ENCODE data around the gene ACACB.
"Not testable (repeated sequence)": the region's sequence is repeated elsewhere in the genome, so short reads cannot be mapped to it uniquely, and the experiment has no call there.

The ACACB gene

DNA sequence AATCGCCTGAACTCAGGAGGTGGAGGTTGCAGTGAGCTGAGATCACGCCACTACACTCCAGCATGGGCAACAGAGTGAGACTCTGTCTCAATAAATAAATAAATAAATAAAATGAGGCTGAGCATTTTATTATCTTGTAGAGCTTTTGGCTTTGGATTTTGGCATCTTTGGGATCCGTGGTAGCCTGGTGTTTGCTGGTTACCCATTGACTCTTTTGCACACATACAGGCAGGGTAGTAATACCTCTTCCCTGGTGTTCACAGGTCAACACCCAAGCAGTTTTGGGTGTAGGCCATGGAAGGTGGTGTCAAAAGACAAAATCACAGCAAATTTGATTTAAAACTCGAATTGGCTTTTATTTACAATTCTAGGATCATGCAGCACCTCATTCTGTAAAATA, 27.8 kb downstream of the ACACB start:
- DNase-seq = no peak

GRCh38 chr12:109147126-109147525, 30.7 kb downstream of the ACACB start:
- not testable (repeated sequence) for DNase-seq

DNA sequence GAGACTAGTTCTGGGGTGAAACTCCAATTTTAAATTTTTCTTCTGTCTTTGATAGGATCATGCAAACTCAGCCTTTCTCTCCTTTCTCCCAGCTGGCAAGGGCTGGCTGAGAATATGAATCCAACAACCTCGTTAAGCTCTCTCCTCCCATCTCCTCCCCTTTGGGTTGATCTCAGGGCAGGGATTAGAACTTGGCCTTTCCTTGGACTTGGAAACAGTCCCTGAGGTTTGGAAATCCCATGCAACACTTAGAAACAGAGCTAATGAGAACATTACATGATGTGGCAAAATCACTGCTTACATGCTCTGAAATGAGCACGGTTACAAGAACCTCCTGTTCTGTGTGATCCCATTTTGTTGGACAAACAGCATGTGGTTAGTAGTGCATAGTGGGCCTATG, 31.6 kb downstream of the ACACB start:
- no peak for DNase-seq

DNA sequence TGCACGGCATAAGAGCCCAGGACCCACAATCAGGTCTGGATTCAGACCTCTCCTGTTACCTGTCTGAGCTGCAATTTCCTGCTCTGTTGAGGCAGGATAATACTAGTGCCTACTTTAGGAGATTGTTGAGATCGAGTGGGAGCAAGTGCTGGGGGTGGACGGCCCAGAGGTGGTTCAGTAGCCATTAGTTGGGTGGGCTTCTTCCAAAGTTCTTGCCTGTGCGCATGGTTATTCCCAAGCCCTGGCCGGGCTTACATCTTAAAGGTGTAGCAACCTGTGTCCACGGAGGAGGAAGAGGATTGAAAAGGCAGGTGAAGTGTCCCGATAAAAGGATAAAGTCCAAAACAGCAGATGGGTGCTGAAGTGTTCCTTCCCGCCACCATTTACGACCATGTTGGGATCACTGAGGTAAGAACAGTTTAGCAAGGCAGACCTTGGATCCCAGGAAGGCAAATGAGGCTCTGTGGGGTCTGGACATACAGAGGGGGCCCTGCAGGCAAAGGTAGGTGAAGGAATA, 33.8 kb downstream of the ACACB start:
- DNase-seq = no peak

GRCh38 chr12:109151457-109151856, 35.1 kb downstream of the ACACB start:
- DNase-seq = no peak

GRCh38 chr12:109153821-109154441, 37.5 kb downstream of the ACACB start:
- DNase-seq = peak in 1 of 2 experiments; percentile 4

- DNase-seq = peak; percentile 70 to 71
These were observed 38.4 kb downstream of the ACACB start for GRCh38 chr12:109154451-109155438.

- DNase-seq = no peak
These were observed 39.6 kb downstream of the ACACB start for GRCh38 chr12:109156036-109156435.

DNA sequence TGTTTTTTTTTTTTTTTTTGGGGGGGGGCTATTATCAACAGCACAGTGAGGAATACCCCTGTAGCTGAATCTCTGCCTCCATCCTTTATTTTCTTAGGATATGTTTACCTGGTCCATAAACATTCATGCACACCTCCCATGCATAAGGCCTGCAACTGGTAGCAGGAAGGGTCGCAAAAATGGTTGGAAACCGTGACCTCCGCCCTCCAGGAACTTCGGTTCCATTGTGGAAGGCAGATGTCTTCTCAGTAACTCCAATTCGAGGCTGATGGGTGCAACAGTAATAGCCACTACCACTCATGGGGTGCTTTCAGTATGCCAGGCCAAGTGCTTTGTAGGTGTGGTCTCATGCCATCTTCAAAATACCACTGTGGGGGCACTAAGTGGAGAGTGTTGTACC, 40.2 kb downstream of the ACACB start:
- no peak for DNase-seq

DNA sequence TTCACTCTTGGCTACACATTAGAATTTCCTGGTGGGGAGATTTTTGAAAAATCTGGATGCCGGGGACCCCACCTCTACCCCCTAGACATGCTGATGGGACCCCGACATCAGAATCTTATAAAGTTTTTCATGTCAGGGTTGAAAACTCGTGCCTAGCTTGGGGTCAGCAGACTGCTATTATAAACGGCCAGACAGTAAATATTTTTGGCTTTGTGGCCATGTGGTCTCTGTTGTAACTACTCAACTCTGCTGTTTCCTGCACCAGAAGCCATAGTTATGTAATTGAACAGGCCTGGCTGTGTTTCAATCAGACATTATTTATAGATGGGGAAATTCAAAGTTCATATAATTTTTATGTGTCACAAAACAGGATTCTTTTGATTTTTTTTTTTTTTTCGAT, 41.6 kb downstream of the ACACB start:
- no peak for DNase-seq

DNA sequence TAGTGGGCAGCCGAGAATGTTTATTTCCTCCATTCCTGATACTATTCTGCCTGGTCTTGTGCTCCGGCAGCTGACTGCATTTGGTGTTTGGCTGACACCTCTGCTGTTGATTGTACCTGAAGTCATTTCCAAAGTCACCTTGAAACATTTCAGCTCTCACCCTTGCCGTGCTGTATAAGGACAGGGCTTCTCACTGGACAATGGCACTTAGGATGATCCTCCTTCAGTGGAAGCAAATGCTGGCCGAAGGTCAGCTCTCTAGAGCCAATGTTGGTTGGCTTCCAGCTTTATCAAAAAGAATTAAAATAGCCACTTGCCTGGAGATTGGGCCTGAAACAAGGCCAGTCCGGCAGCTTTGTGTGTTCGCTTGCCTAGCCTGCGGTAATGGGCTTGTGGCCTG, 44.0 kb downstream of the ACACB start:
- no peak for DNase-seq

- no peak for DNase-seq
These were observed 44.5 kb downstream of the ACACB start for GRCh38 chr12:109160873-109161272.

DNA sequence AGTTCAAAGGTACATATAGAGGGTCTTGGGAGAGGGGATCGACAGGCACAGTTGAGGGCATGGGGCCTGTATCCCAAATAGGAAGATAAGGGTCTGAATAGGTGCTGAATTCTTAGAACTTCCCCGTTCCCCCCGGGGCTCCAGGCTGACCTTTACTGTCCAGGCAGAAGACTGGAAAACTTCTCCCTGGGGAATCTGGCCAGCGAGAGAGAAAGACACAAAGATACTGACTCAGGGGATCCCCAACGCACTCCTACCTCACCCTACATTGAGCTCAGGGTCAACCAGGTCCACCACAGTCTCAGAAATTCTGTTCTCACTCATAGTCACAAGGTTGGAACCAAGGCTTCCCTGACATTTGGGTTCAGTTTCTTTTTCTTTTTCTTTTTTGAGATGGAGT, 46.2 kb downstream of the ACACB start:
- DNase-seq = no peak

DNA sequence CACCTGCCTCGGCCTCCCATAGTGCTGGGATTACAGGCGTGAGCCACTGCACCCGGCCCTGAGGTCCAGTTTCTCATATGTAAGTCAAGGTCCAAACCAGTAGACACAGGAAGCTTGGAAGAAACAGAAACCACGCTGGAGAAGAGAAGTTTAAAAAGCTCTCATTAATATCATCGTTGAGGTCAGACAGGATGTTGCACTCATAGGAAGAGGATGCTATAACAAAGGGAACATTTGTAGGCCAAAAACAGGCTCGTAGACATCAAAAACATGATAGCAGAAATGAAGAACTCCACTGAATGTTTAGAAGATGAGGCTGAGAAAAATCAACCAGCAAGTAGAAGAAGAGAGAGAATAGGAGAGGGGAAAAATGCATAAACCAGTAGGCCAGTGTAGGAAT, 46.8 kb downstream of the ACACB start:
- DNase-seq = no peak

DNA sequence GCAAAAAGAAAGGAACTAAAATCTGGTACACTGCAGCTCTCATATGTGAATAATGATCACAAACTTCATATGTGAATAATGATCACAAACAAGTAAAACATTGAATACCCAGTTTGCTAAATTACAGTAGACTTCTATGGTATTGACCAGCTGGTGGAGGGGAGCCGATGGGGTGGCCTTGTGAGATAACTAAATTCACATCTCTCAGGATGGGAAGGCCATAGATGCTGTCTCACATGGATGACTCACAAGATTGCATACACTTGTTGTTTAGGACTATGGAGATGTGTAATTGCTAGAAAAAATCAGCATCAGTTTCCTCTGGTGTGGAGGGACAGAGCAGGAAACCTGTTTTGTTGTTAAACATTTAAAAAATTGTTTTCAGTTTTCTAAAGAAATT, 49.2 kb downstream of the ACACB start:
- DNase-seq = no peak

DNA sequence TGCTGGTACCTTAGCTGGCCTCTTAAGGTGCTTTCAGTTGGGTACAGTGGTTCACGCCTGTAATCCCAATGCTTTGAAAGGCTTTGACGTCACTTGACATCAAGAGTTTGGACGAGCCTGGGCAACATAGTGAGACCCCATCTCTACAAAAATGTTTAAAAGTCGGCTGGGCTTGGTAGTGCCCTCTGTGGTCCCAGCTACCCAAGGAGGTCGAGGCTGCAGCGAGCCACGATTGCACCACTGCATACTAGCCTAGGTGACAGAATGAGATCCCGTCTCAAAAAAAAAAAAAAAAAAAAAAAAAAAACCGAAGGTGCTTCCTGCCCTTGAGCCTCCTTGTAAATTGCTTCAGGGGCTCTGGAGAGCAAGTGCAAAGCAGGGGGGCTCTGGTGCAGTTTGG, 50.0 kb downstream of the ACACB start:
- no peak for DNase-seq

DNA sequence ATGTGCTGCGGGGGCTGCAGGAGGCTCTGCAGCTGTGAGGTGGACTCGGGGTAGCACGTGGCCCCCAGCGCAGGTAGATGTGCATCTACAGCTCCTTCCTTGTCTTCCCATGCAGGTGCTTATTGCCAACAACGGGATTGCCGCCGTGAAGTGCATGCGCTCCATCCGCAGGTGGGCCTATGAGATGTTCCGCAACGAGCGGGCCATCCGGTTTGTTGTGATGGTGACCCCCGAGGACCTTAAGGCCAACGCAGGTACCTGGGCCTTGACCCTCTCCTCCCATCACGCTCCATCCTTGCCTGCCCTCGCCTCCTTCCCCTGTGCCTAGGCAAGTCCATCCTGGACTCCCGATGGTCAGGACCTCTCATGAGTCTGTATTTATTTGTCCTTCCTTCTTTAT, 51.4 kb downstream of the ACACB start:
- no peak for DNase-seq

DNA sequence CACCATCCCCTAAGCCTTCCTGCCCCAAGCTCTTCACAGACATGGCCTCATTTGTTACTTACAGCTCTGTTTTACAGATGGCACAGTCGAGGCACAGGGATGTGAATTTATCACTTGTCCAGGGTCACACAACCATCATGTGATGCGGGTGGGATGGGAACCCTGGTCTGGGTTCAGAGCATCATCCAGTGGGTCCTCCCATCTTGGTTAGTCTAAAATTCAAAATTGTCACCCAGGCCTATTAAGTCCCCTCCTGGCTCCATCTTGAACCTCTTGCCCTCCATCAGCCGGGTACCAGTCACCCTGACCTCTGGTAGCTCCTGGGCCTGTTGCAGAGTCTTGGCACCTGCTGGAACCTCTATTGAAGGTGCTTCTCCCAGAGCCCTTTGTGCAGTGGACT, 52.9 kb downstream of the ACACB start:
- no peak for DNase-seq

- no peak for DNase-seq
These were observed 53.3 kb downstream of the ACACB start for GRCh38 chr12:109169686-109170085.

- DNase-seq = no peak
These were observed 53.9 kb downstream of the ACACB start for GRCh38 chr12:109170324-109170723.

DNA sequence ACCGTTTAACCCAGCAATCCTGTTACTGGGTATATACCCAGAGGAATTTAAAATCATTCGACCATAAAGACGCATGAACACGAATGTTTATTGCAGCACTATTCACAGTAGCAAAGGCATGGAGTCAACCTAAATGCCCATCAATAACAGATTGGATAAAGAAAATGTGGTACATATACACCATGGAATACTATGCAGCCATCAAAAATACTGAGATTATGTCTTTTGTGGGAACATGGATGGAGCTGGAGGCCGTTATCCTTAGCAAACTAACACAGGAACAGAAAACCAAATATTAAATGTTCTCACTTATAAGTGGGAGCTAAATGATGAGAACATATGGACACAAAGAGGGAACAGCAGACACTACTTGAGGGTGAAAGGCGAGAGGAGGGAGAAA, 56.4 kb downstream of the ACACB start:
- not testable (repeated sequence) for DNase-seq

DNA sequence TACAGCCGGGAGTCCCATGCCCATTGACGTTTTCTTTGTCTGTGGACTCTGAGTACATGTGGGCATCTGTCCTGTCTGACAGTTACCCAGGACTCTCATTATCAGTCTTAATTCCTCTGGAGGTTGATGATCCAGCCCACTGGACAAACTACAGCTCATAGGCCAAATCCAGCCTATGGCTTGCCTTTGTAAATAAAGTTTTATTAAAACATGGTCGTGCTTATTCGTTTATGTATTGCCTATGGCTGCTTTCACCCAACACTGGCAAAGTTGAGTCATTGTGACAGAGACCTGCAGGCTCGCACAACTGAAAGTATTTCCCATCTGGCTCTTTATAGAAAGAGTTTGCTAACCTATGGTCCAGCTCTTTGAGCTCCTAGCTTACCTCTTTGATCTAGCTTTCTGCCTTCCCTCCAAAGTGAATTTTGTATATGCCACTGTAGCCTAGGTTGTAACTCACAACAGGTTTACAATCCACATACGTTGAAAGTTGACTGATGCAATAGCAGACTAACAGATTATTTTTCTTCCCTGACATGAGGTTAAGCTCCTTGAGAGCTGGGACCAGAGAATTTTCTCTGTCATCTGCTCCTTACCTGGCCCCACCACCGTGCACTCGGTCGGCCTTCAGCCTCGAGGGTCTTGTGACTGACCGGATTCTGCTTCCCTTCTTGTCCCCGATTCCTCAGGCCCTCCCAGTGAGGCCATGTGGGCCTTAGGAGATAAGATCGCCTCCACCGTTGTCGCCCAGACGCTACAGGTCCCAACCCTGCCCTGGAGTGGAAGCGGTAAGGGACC, 57.3 kb downstream of the ACACB start:
- no peak for DNase-seq

- DNase-seq = no peak
These were observed 58.1 kb downstream of the ACACB start for GRCh38 chr12:109174468-109174867.
